ENCODE results near the gene ZNF845. TPM values are rescaled to one million over a fixed set of nuclear protein-coding genes. Genes with fewer than 3 reads are reported as not detected.
"Not testable (repeated sequence)": the region's sequence is repeated elsewhere in the genome, so short reads cannot be mapped to it uniquely, and the experiment has no call there.

ZNF845 gene
- total RNA-seq, 1 donor from 2014 or later, result 1.2 TPM

GRCh38 chr19:53374743-53375142 is 41.2 kb downstream of the ZNF845 start:
- ATAC-seq (no peak), DNase-seq (ENCODE audit: low spot score) (no peak)

GRCh38 chr19:53381376-53381775 is 47.8 kb downstream of the ZNF845 start:
- ATAC-seq (no peak), DNase-seq (ENCODE audit: low spot score) (no peak)

GRCh38 chr19:53388168-53388567 is 54.6 kb downstream of the ZNF845 start:
- DNase-seq (ENCODE audit: low spot score), result no peak

GRCh38 chr19:53388904-53389303 is 55.4 kb downstream of the ZNF845 start:
- no peak for ATAC-seq
- no peak for DNase-seq (ENCODE audit: low spot score)

More at GRCh38 chr19:53388168-53388567, 54.6 kb downstream of the ZNF845 start:
- ATAC-seq, result no peak

GRCh38 chr19:53389571-53389970 is 56.0 kb downstream of the ZNF845 start:
- DNase-seq (ENCODE audit: low spot score) (no peak), ATAC-seq (no peak)

- DNase-seq (ENCODE audit: low spot score) (no peak), ATAC-seq (no peak)
These were observed 56.4 kb downstream of the ZNF845 start for GRCh38 chr19:53389978-53390377.

- DNase-seq (ENCODE audit: low spot score) (peak; percentile 48), ATAC-seq (peak; percentile 22)
These were observed 61.0 kb downstream of the ZNF845 start for GRCh38 chr19:53394522-53394973.

GRCh38 chr19:53394974-53395839 is 61.7 kb downstream of the ZNF845 start, which contains the start of gene ZNF765:
Gene ZNF765 (plus strand): TSS chr19:53395149. CDS start chr19:53398016, 2,867 bp downstream.
- ATAC-seq, result peak; percentile 100
- DNase-seq (ENCODE audit: low spot score), result peak; percentile 95

- DNase-seq (ENCODE audit: low spot score); ATAC-seq: not testable (repeated sequence)
These were observed 62.4 kb downstream of the ZNF845 start for GRCh38 chr19:53395840-53396524.

GRCh38 chr19:53396525-53396868 is 62.9 kb downstream of the ZNF845 start:
- no peak for DNase-seq (ENCODE audit: low spot score)
- no peak for ATAC-seq

GRCh38 chr19:53397918-53398317 is 64.4 kb downstream of the ZNF845 start:
- not testable (repeated sequence) for DNase-seq (ENCODE audit: low spot score); ATAC-seq

Other genes with a start within 250 kb of the ZNF845 start
- 8.8 TPM for gene ZNF160, start 230.3 kb upstream of the ZNF845 start, total RNA-seq
- gene ZNF415, start 200.8 kb upstream of the ZNF845 start, total RNA-seq, result 0.83 TPM
- 1.5 TPM for gene ZNF347, start 174.7 kb upstream of the ZNF845 start, total RNA-seq
- 0.28 TPM for gene ZNF665, start 140.4 kb upstream of the ZNF845 start, total RNA-seq
- gene ZNF677, start 78.9 kb upstream of the ZNF845 start, total RNA-seq, result 1.1 TPM
- not detected for gene VN1R2, start 75.5 kb upstream of the ZNF845 start, total RNA-seq
- not detected for gene VN1R4, start 66.0 kb upstream of the ZNF845 start, total RNA-seq
- 1.2 TPM for gene ZNF525, start 32.0 kb downstream of the ZNF845 start, total RNA-seq
- gene ZNF765, start 61.4 kb downstream of the ZNF845 start, total RNA-seq, result 3.9 TPM
- gene ZNF761, start 98.2 kb downstream of the ZNF845 start, total RNA-seq, result 2.9 TPM
- 0.70 TPM for gene ZNF813, start 134.0 kb downstream of the ZNF845 start, total RNA-seq
- gene ZNF331, start 204.4 kb downstream of the ZNF845 start, total RNA-seq, result 3.6 TPM